Activated T-cell treated with anti-CD3 and anti-CD28 coated beads, Interleukin-2, amount 50 U/mL, for 72 hours (primary cell): ENCODE data around the gene PIGT. TPM values are rescaled to one million over a fixed set of nuclear protein-coding genes. Genes with fewer than 3 reads are reported as not detected.

ENCODE experiments used
- ATAC-seq, 2 donors: fragments of 150-1000 bp; cut with Tn5 transposase; replicated peaks in 1 of 2; 2 replicates each; pipeline ENCODE4 v1.10.0; 2021; ENCODE audit warnings: moderate library complexity in 2 of 2, mild to moderate bottlenecking in 1 of 2
- DNase-seq, 2 donors: peaks; one replicate each; pipeline ENCODE4 v3.0.0; 2021 to 2022; ENCODE audit warnings: mixed read lengths in 1 of 2
- H3K27ac Mint-ChIP-seq: one replicate; pipeline ENCODE4 v1.8.0; 2022; ENCODE audit warnings: mild to moderate bottlenecking, moderate library complexity, mixed read lengths
- H3K27me3 Mint-ChIP-seq: one replicate; pipeline ENCODE4 v1.8.0; 2022; ENCODE audit warnings: low read depth, mixed read lengths
- H3K36me3 Mint-ChIP-seq, 2 donors: one replicate each; pipeline ENCODE4 v1.8.0; 2022; ENCODE audit warnings: mixed read lengths in 2 of 2, mild to moderate bottlenecking in 1 of 2; ENCODE audit not compliant: insufficient read depth in 2 of 2
- H3K4me1 Mint-ChIP-seq: one replicate; pipeline ENCODE4 v1.8.0; 2022; ENCODE audit warnings: low read depth, mixed read lengths
- H3K4me3 Mint-ChIP-seq, 2 donors: one replicate each; pipeline ENCODE4 v1.8.0; 2022; ENCODE audit warnings: mild to moderate bottlenecking in 2 of 2, mixed read lengths in 2 of 2, moderate library complexity in 2 of 2
- H3K9me3 Mint-ChIP-seq, 2 donors: one replicate each; pipeline ENCODE4 v1.8.0; 2022; ENCODE audit warnings: mixed read lengths in 2 of 2
- total RNA-seq, 2 donors: library from RNA; stranded (reverse); gene quantifications; one replicate each; pipeline ENCODE4 v1.2.3, GENCODE V29; 2022

PIGT gene
- total RNA-seq, 2 donors from 2014 or later = 60.4 to 63.7 TPM

DNA sequence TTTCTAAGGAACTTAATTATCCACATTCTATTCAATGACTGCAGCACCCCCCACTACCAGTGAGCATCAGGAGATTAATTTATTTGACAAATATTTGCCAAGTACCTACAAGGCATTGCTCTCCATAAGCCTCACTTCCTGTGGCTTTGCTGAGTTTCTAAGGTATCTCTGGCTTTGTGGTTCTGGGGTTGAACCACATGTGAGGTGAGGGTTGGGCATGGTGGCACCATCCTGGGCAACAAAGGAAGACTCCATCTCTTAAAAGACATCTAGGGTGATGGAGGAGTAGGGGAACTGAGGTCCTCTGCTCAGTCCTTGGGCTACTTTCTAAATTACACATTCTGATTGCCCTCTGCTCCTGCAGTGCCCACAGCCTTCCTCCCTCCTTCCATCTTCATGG is 28.1 kb downstream of the PIGT start:
- peaks cover 18% of the 10 kb centered on the region for H3K4me1 Mint-ChIP-seq
- H3K27ac Mint-ChIP-seq = no peak overlapping the region
- H3K4me3 Mint-ChIP-seq = no peak overlapping the region
- no peaks in the 10 kb centered on the region for H3K36me3 Mint-ChIP-seq
- no peaks in the 10 kb centered on the region for H3K9me3 Mint-ChIP-seq
- peaks cover 32% of the 10 kb centered on the region for H3K27me3 Mint-ChIP-seq
- ATAC-seq (peak in 1 of 2 donors; percentile 64), DNase-seq (peak; percentile 11 to 15)

DNA sequence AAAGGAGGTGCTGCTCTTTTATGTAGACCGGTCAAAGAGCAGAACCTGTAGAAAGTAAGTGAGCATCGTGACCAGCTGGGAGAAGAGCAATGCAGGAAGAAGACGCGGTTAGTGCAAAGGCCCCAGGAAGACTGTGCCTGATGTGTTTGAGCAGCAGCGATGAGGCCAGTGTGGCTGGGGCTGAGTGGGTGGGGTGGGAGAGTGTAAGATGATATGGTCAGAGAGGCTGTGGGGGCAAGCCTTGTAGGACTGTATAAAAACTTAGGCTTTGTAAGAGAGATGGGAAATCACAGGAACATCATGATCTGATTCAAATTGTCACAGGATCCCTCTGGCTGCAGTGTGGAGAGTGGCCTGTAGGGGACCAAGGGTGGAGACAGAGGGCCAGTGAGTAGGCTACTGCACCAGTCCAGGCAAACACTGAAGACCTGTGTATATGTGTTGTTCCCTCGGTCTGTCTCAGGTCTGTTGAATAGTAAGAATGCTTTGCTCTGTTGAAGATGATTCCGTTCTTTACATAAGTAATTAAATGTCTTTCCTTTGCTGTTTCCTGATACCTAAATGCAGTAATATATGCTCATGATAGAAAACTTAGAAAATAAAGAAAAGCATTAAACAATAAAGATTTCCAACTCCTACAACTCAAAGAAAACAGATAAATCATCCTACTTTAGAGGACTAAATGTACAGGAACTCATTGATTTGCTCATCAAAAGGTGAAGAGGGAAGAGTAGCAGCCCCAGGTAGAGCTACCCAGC is 30.0 kb downstream of the PIGT start:
- Mint-ChIP-seq H3K27ac (no peak overlapping the region), H3K9me3 (no peaks in the 10 kb centered on the region), H3K27me3 (peaks cover 32% of the 10 kb centered on the region), H3K36me3 (no peaks in the 10 kb centered on the region), H3K4me3 (no peak overlapping the region), H3K4me1 (peaks cover 14% of the 10 kb centered on the region)
- DNase-seq = peak; percentile 34 to 35
- ATAC-seq = peak; percentile 67 to 69

DNA sequence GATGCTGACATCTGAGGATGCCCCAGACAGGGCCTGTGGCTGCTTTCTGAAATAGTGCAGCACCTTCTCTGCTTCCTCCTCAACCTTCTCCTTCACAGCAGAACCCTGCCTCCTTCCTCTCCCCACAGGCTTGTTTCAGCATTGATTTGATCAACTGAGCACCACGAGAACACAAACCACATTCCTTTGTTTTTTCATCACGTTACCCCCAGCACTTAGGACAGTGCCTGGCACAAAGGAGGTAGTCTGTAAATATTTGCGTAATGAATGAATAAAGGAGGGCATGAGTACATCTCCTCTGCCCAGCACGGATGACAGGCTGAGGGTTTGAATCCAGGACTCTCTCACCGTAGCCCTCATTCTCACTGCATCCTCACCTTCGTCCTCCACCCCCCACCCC is 32.3 kb downstream of the PIGT start:
- Mint-ChIP-seq H3K36me3 (no peaks in the 10 kb centered on the region), H3K27me3 (peaks cover 32% of the 10 kb centered on the region), H3K9me3 (no peaks in the 10 kb centered on the region), H3K4me3 (no peak overlapping the region), H3K4me1 (peaks cover 14% of the 10 kb centered on the region), H3K27ac (no peak overlapping the region)
- no peak for DNase-seq
- no peak for ATAC-seq

DNA sequence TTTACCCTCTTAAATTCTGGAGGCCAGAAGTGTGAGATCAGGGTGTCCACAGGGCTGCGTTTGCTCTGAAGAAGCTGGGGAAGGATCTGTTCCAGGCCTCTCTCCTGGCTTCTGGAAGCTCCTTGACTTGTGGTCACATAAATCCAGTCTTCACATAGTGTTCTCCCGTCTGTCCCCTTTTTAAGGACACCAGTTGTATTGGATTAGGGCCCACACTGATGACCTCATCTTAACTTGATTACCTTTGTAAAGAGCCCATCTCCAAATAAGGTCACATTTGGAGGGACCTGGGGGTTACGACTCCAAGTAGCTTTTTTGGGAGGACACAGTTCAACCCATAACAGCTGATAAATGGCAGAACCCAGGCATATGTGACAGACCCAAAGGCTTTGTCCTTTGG is 33.6 kb downstream of the PIGT start:
- H3K4me1 Mint-ChIP-seq = peaks cover 3% of the 10 kb centered on the region
- H3K9me3 Mint-ChIP-seq = no peaks in the 10 kb centered on the region
- no peak overlapping the region for H3K4me3 Mint-ChIP-seq
- no peak for DNase-seq
- no peak overlapping the region for H3K27ac Mint-ChIP-seq
- ATAC-seq = no peak
- H3K27me3 Mint-ChIP-seq = peaks cover 22% of the 10 kb centered on the region
- H3K36me3 Mint-ChIP-seq = no peaks in the 10 kb centered on the region

DNA sequence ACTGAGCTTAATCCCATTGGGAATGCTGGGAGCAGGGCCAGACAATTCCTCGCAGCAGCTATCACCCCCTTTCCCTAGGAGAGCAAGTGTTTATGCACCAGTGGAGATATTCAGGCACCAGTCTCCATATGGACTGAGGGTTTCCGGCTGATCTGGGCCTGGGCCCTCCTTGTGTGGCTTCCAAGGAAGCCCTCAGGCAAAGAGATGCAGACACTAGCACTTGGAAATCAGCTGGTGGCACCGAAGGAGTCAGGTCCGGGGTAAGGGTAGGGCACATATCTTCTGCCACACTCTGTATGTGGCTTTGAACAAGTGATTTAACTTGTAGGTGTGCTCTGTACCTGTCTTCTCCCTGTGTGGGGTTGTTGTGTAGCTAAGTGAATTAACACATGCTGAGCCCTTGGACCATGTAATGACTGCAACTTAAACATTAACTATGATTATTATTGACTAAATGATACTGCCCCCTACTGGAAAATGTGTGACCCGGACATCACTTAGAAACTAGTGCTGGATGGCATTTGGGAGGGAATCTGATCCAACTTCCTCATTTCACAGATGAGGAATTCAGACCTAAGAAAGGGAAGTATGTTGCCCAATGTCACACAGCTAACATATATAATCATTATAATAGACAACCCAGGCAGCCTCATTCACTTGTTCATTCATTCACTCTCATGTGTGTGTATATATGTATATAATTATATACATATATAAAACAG is 34.3 kb downstream of the PIGT start:
- H3K4me1 Mint-ChIP-seq = no peaks in the 10 kb centered on the region
- no peak overlapping the region for H3K27ac Mint-ChIP-seq
- H3K4me3 Mint-ChIP-seq = no peak overlapping the region
- ATAC-seq (peak; percentile 42 to 44), DNase-seq (peak; percentile 13 to 15)
- H3K36me3 Mint-ChIP-seq = no peaks in the 10 kb centered on the region
- H3K9me3 Mint-ChIP-seq = no peaks in the 10 kb centered on the region
- peaks cover 15% of the 10 kb centered on the region for H3K27me3 Mint-ChIP-seq

DNA sequence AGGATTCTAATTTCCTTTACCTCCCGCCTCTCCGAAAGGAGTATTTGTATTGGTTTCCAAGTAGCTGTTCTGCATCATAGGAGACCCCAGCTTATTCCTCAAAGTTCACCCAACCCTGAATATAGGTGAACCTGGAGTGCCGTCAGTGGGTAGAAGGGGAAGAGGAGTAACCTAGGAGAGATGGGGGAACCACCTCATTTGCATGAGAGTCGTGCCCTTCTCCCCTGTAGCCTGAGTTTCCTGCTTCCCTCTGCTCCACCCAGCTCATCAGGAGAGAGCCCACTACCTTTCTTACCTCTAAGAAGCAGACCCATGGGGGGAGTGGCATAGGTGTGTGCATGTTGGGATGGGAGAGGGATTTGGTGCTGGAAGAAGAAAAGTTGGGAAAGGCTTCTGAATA is 36.3 kb downstream of the PIGT start:
- DNase-seq = no peak
- no peak overlapping the region for H3K27ac Mint-ChIP-seq
- H3K4me3 Mint-ChIP-seq = no peak overlapping the region
- H3K4me1 Mint-ChIP-seq = no peaks in the 10 kb centered on the region
- ATAC-seq = no peak
- no peaks in the 10 kb centered on the region for H3K9me3 Mint-ChIP-seq
- no peaks in the 10 kb centered on the region for H3K36me3 Mint-ChIP-seq
- H3K27me3 Mint-ChIP-seq = no peaks in the 10 kb centered on the region

DNA sequence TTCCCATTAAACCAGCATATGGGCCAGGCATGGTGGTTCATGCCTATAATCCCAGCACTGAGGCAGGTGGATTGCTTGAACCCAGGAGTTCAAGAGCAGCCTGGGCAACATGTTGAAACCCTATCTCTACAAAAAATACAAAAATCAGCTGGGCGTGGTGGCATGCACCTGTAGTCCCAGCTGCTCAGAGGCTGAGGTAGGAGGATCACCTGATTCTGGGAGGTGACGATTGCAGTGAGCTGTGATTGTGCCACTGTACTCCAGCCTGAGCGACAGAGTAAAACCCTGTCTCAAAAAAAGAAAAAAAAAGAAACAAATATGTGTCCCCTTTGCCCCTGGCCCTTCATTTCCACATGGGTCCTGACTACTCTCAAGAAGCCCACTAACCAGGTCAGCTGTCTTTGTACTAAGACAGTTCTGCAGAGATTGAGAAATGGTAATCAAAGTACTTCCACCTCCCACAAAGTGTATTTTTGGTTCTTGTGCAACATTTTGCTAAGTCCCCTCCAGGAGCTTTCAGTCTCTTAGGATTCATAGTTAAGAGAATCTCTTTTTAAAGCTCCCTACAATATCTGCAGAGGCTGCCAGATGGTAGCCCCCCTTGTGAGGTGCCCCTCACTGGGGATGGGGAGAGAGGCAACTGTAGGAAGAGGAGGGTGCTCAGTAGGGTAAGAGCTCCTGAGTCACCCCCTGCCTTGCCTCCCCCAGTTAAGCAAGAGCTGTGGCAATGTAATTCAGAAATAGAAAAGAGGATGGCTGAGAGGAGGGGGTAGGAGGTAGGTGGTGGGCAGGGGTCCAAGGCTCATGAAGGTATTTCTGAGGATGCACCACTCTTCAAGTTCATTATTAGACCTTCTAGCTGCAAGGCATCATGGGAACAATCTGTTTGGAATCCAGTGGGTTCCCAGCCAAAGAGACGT is 37.1 kb downstream of the PIGT start:
- Mint-ChIP-seq H3K4me3 (no peak overlapping the region), H3K36me3 (no peaks in the 10 kb centered on the region), H3K4me1 (no peaks in the 10 kb centered on the region), H3K9me3 (no peaks in the 10 kb centered on the region), H3K27ac (no peak overlapping the region), H3K27me3 (no peaks in the 10 kb centered on the region)
- DNase-seq (no peak), ATAC-seq (no peak)

DNA sequence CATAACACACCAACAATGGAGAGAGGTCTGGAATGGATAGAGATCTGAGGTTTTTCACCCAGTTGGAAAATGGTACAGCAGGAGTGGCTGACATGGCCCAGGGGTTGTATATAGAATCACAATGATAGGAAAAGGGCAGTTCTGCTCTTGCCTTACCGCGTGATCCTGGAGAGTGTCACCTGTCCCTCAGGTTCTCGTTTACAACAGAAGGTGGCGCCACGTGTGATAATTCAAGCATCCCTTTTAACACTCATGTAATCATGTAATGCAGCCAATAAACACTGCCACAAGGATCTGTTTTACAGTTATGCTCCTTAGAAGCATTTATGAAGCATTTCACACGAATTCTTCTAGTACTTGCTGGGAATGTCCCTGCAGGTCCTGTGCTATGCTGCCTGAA is 40.7 kb downstream of the PIGT start:
- no peaks in the 10 kb centered on the region for H3K4me1 Mint-ChIP-seq
- H3K27ac Mint-ChIP-seq = no peak overlapping the region
- DNase-seq = peak; percentile 45 to 52
- peak; percentile 54 to 65 for ATAC-seq
- no peaks in the 10 kb centered on the region for H3K27me3 Mint-ChIP-seq
- H3K36me3 Mint-ChIP-seq = no peaks in the 10 kb centered on the region
- H3K4me3 Mint-ChIP-seq = no peak overlapping the region
- no peaks in the 10 kb centered on the region for H3K9me3 Mint-ChIP-seq

DNA sequence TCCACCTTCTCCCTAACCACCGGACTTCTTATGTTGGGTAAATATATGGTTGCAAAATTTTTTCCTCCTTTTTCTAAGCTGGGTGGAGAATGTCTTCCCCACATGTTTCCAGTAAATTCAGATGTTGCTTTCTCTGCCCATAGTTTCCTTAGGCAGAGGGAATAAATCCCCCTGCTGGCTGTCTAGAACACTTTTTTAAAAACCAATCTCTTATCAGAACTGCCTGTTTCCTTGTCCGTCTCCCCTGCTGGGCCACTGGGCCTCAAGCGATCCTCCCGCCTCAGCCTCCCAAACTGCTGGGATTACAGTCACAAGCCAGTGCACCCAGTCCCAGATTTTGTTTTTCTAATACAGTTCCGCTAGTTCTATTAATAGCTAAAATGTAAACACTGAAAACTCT is 43.7 kb downstream of the PIGT start:
- DNase-seq (no peak), ATAC-seq (no peak)
- H3K36me3 Mint-ChIP-seq = no peaks in the 10 kb centered on the region
- H3K27me3 Mint-ChIP-seq = no peaks in the 10 kb centered on the region
- H3K27ac Mint-ChIP-seq = no peak overlapping the region
- no peak overlapping the region for H3K4me3 Mint-ChIP-seq
- H3K4me1 Mint-ChIP-seq = no peaks in the 10 kb centered on the region
- no peaks in the 10 kb centered on the region for H3K9me3 Mint-ChIP-seq

DNA sequence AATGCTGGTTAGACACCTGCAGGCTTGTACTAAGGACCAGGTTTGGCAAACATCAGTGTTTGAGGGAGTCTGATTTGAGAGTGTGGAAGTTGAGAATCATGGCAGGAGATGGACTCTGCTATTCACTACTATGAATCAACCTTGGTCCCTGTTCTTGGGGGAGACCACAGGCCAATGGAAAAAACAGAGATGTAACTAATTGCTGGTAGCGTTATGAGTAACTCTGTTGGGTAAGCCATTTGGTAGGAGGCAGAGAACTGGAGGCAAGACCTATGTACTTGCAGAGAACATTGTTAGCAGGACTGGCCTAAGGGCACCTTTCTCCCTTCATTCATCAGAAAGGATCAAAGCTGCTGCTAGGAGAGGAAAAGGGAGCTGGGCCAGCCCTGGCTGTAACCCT is 45.3 kb downstream of the PIGT start:
- no peaks in the 10 kb centered on the region for H3K9me3 Mint-ChIP-seq
- H3K27ac Mint-ChIP-seq = no peak overlapping the region
- no peaks in the 10 kb centered on the region for H3K27me3 Mint-ChIP-seq
- DNase-seq = no peak
- H3K4me3 Mint-ChIP-seq = no peak overlapping the region
- ATAC-seq = peak; percentile 21 to 55
- no peaks in the 10 kb centered on the region for H3K36me3 Mint-ChIP-seq
- no peaks in the 10 kb centered on the region for H3K4me1 Mint-ChIP-seq

DNA sequence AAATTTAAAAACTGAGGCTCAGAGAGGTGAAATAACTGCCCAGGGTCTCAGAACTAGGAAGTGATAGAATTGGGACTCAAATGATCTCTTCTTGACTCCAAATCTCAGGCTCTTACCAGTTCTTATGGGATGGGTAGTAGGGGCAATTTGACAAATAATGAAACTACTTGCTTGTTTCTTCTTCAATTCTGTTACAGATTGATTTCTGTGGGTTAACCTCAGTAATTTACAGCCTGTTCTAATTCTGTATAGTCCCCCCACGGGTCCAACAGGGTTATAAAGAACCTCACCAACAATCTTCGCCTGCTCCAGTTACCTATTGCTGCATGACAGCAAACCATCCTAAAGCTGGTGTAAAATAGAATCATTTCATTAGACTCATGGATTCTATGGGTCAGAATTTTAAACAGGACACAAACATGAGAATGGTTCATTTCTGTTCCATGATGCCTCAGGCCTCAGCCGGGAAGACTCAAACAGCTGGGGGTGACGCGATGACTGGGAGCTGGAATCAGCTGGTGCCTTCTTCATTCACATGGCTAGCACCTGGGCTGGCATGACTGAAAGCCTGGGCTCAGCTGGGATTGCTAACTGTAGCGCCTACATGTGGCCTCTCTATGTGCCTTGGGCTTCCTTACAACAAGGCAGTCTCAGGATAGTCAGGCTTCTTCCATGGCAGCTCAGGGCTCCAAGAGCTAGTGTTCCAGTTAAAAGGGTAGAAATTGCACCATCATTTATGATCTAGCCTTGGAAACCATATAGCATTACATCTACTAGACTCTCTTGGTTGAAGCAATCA is 47.0 kb downstream of the PIGT start:
- H3K4me1 Mint-ChIP-seq = no peaks in the 10 kb centered on the region
- no peak overlapping the region for H3K27ac Mint-ChIP-seq
- ATAC-seq (no peak), DNase-seq (no peak)
- no peaks in the 10 kb centered on the region for H3K27me3 Mint-ChIP-seq
- no peak overlapping the region for H3K4me3 Mint-ChIP-seq
- no peaks in the 10 kb centered on the region for H3K36me3 Mint-ChIP-seq
- H3K9me3 Mint-ChIP-seq = no peaks in the 10 kb centered on the region

DNA sequence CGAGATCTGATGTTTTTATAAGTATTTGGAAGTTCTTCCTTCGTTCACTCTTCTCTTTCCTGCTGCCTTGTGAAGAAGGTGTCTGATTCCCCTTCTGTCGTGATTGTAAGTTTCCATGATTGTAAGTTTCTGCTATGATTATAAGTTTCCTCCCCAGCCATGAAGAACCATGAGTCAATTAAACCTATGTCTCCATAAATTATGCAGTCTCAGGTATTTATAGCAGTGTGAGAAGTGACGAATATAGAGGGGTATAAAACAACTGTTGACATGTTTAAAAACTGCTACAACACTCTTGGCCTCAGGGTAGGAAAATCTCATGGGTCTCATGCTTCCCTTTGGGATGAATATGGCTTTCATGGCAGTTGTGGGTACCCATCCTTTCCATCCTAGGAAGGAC is 47.8 kb downstream of the PIGT start:
- peak in 1 of 2 donors; percentile 39 for ATAC-seq
- Mint-ChIP-seq H3K4me1 (no peaks in the 10 kb centered on the region), H3K36me3 (no peaks in the 10 kb centered on the region), H3K27ac (no peak overlapping the region), H3K4me3 (no peak overlapping the region), H3K9me3 (no peaks in the 10 kb centered on the region), H3K27me3 (peaks cover 4% of the 10 kb centered on the region)
- DNase-seq = no peak
